Osteoblast (primary cell): ENCODE measurements around the gene MDGA2. TPM values are rescaled to one million over a fixed set of nuclear protein-coding genes. Genes with fewer than 3 reads are reported as not detected.

Experiments used
- DNase-seq: peaks from one replicate; pipeline ENCODE4 v3.0.0; 2011; ENCODE audit warnings: low spot score, mixed read lengths; ENCODE audit not compliant: insufficient read length; ENCODE audit errors: missing footprints
- H2AFZ ChIP-seq: 2 replicates; pipeline ENCODE4 v1.6.0; 2011; ENCODE audit warnings: mild to moderate bottlenecking, low read length
- H3K27ac ChIP-seq: 2 replicates; pipeline ENCODE4 v1.5.1; 2011; ENCODE audit warnings: mild to moderate bottlenecking, low read depth, low read length, moderate library complexity
- H3K27me3 ChIP-seq: 2 replicates; pipeline ENCODE4 v1.6.0; 2012; ENCODE audit warnings: mild to moderate bottlenecking, control low read depth, inconsistent platforms, low read length, moderate library complexity; ENCODE audit not compliant: insufficient read depth
- H3K36me3 ChIP-seq: 2 replicates; pipeline ENCODE4 v1.5.1; 2011; ENCODE audit warnings: mild to moderate bottlenecking, low read length, control low read depth, moderate library complexity; ENCODE audit not compliant: insufficient read depth
- H3K4me1 ChIP-seq: 2 replicates; pipeline ENCODE4 v1.5.1; 2011; ENCODE audit warnings: mild to moderate bottlenecking, low read length, control low read depth, moderate library complexity; ENCODE audit not compliant: insufficient read depth
- H3K4me2 ChIP-seq: 2 replicates; pipeline ENCODE4 v1.6.0; 2011; ENCODE audit warnings: mild to moderate bottlenecking, low read length; ENCODE audit not compliant: insufficient read depth
- H3K4me3 ChIP-seq: fragments of 200-600 bp; sonication (generic); 3 replicates; pipeline ENCODE4 v1.5.1; 2012; ENCODE audit warnings: mild to moderate bottlenecking, low read length, inconsistent platforms; ENCODE audit not compliant: insufficient read depth
- H3K79me2 ChIP-seq: 2 replicates; pipeline ENCODE4 v1.6.0; 2012; ENCODE audit warnings: mild to moderate bottlenecking, low read length, control low read depth, inconsistent platforms; ENCODE audit not compliant: insufficient read depth
- H3K9me3 ChIP-seq: 2 replicates; pipeline ENCODE4 v1.5.1; 2011; ENCODE audit warnings: low read depth, low read length, control low read depth
- H4K20me1 ChIP-seq: 2 replicates; pipeline ENCODE4 v1.6.0; 2012; ENCODE audit warnings: mild to moderate bottlenecking, low read length, control low read depth; ENCODE audit not compliant: insufficient read depth
- total RNA-seq: library from RNA; depleted of rRNA; stranded (reverse); fragments of >200 nt; gene quantifications from 2 replicates; pipeline ENCODE4 v1.2.3, GENCODE V29; 2012
- TF ChIP-seq, protein P1 (sequence below): IDR thresholded peaks from 2 replicates; pipeline ENCODE4 v1.5.1; 2011; ENCODE audit warnings: mild to moderate bottlenecking, low read depth, low read length, moderate library complexity; ENCODE audit errors: extremely low read depth

MDGA2 gene
- total RNA-seq, 1 donor, result not detected

DNA sequence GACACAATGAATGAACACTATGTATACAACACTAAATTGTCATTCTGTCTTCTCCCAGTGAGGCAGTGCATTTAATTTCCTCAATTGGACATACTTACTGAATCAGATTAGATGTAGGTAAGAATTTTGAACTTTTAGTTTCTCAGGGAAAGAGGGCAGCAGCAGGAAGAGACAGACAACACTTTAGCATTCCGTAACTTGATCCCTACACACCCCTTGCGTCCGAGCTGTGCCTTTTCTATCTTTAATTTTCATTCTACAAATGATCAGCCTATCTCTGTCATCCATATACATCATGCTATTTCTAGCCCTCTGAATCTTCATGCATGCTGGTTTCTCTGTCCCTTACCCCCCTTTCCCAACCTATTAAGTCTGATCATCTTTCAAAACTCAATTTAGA, 665.8 kb downstream of the MDGA2 start:
- Histone ChIP-seq H3K27ac (no peak overlapping the region), H3K4me3 (no peak overlapping the region), H3K9me3 (no peaks in the 10 kb centered on the region), H2AFZ (no peak overlapping the region), H3K27me3 (no peaks in the 10 kb centered on the region), H3K36me3 (no peaks in the 10 kb centered on the region), H3K4me2 (no peak overlapping the region), H3K4me1 (no peaks in the 10 kb centered on the region), H4K20me1 (no peaks in the 10 kb centered on the region), H3K79me2 (no peaks in the 10 kb centered on the region)
- TF ChIP-seq, protein P1, sequence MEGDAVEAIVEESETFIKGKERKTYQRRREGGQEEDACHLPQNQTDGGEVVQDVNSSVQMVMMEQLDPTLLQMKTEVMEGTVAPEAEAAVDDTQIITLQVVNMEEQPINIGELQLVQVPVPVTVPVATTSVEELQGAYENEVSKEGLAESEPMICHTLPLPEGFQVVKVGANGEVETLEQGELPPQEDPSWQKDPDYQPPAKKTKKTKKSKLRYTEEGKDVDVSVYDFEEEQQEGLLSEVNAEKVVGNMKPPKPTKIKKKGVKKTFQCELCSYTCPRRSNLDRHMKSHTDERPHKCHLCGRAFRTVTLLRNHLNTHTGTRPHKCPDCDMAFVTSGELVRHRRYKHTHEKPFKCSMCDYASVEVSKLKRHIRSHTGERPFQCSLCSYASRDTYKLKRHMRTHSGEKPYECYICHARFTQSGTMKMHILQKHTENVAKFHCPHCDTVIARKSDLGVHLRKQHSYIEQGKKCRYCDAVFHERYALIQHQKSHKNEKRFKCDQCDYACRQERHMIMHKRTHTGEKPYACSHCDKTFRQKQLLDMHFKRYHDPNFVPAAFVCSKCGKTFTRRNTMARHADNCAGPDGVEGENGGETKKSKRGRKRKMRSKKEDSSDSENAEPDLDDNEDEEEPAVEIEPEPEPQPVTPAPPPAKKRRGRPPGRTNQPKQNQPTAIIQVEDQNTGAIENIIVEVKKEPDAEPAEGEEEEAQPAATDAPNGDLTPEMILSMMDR, result no peak
- no peak for DNase-seq

DNA sequence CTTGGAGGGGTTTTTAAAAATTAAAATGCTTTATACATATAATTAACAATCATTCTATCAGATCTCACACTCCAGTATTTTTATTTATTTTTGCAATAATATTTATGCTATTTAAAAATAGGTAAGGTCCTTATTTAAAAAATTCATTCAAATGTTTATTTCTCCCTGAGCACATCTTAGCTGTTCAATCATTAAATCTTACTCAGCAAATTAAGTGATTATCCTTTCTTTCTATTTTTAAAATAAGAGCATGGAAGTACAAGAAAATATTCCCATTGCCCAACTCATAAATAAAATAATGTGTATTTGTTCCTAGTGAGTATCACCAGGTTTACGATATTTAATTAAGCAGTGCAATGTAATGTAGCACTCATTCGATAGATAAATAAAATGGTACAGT, 666.7 kb downstream of the MDGA2 start:
- Histone ChIP-seq H3K27me3 (no peaks in the 10 kb centered on the region), H4K20me1 (no peaks in the 10 kb centered on the region), H3K79me2 (no peaks in the 10 kb centered on the region), H3K4me1 (no peaks in the 10 kb centered on the region), H3K27ac (no peak overlapping the region), H3K4me2 (no peak overlapping the region), H3K36me3 (no peaks in the 10 kb centered on the region), H2AFZ (no peak overlapping the region), H3K4me3 (no peak overlapping the region), H3K9me3 (no peaks in the 10 kb centered on the region)
- TF ChIP-seq, protein P1, result no peak
- DNase-seq, result no peak

DNA sequence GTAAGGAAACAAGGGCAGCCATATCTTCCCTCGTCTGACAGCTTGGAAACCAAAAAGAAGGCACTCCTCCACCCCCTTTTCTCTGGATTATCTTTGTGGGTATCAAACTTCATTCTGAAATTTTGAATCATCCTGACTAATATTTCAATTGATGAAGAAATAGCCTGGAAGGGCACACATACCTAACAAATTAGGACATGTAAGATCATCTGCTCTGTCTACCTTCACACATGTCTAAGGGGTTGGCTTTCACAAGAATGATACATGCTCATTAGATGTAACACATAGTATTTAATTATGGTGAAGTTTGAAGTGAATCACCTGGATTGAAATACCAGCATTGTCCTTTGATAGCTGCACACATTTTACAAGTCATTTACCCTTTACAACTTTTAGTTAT, 675.7 kb downstream of the MDGA2 start:
- Histone ChIP-seq H3K79me2 (no peaks in the 10 kb centered on the region), H2AFZ (no peak overlapping the region), H3K27ac (no peak overlapping the region), H3K36me3 (no peaks in the 10 kb centered on the region), H3K4me3 (no peak overlapping the region), H4K20me1 (no peaks in the 10 kb centered on the region), H3K4me1 (no peaks in the 10 kb centered on the region), H3K4me2 (no peak overlapping the region), H3K27me3 (no peaks in the 10 kb centered on the region), H3K9me3 (peaks cover 2% of the 10 kb centered on the region)
- TF ChIP-seq, protein P1, result no peak
- no peak for DNase-seq

DNA sequence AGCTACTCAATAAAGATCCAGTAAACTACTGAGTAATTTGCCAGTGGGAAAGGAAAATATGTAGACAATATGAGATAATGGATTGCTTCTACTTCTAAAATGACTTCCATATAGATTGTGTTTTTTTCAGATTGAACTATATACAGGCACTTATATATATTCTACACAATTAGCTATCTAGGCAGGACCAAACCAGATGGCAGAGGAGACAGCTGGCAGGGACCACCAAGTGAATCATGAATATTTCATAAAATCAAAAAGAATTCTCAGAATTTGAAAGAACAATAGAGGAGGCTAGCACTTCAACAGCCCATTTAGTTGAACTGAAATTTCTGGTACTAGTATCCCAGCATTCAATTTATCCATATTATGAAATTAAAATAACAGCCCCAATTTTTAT, 685.8 kb downstream of the MDGA2 start:
- no peaks in the 10 kb centered on the region for H3K27me3 ChIP-seq
- no peak overlapping the region for H2AFZ ChIP-seq
- TF ChIP-seq, protein P1, result no peak
- no peaks in the 10 kb centered on the region for H3K36me3 ChIP-seq
- H3K79me2 ChIP-seq, result no peaks in the 10 kb centered on the region
- no peaks in the 10 kb centered on the region for H4K20me1 ChIP-seq
- no peak overlapping the region for H3K27ac ChIP-seq
- H3K4me3 ChIP-seq, result no peak overlapping the region
- peaks cover 3% of the 10 kb centered on the region for H3K9me3 ChIP-seq
- H3K4me2 ChIP-seq, result no peak overlapping the region
- no peak for DNase-seq
- no peaks in the 10 kb centered on the region for H3K4me1 ChIP-seq
